A549 (cell line): ENCODE results near the gene ING3. TPM values are rescaled to one million over a fixed set of nuclear protein-coding genes. Genes with fewer than 3 reads are reported as not detected.

ENCODE experiments used
- ATAC-seq, 2 experiments: fragments of 200-7000 bp in 1 of 2; fragments of >200 bp in 1 of 2; cut with Nextera tagmentation in 1 of 2; cut with Tn5 transposase in 1 of 2; 3 replicates each; pipeline versions ENCODE4 v1.8.0 to v1.9.1; 2018 to 2020; ENCODE audit warnings: mild to moderate bottlenecking in 1 of 2, moderate library complexity in 1 of 2
- CTCF ChIA-PET: fragments of 300-600 bp; sonication (Branson Sonifier 250); formaldehyde crosslinking; extraction: SDS; loops from one replicate; lab custom pipeline; 2021; ENCODE audit warnings: antibody characterized with exemption, inconsistent platforms; lab: Yijun Ruan, JAX
- POLR2A ChIA-PET: fragments of 350-600 bp; formaldehyde crosslinking; extraction: SDS; loops from one replicate; lab custom pipeline; 2021; ENCODE audit warnings: antibody characterized with exemption, inconsistent platforms; lab: Yijun Ruan, JAX
- DNase-seq, 2 experiments: peaks; one replicate each; pipeline versions ENCODE4 v3.0.0 to v3.0.0-alpha.2; 2011 to 2016; ENCODE audit warnings: low read depth in 1 of 2, low spot score in 1 of 2
- FAIRE-seq: peaks from 2 replicates; lab custom pipeline; 2011; peaks lifted over from hg19 to GRCh38; lab: Jason Lieb, UNC
- H3K27ac ChIP-seq, 2 experiments: fragments of >200 bp; sonication (Bioruptor Twin); formaldehyde crosslinking; 3 replicates each; pipeline ENCODE4 v1.5.1; 2016 to 2017
- H3K4me1 ChIP-seq: fragments of >200 bp; sonication (Bioruptor Twin); formaldehyde crosslinking; 3 replicates; pipeline ENCODE4 v1.6.1; 2016
- H3K4me2 ChIP-seq: fragments of >200 bp; sonication (Bioruptor Twin); formaldehyde crosslinking; 3 replicates; pipeline ENCODE4 v1.6.1; 2016
- H3K4me3 ChIP-seq: fragments of >200 bp; sonication (Bioruptor Twin); formaldehyde crosslinking; 3 replicates; pipeline ENCODE4 v1.5.1; 2016
- H3K9me3 ChIP-seq: fragments of >200 bp; sonication (Bioruptor Twin); formaldehyde crosslinking; 3 replicates; pipeline ENCODE4 v1.6.1; 2016
- CBX8 ChIP-seq: fragments of 200-600 bp; sonication (generic); IDR thresholded peaks from 2 replicates; pipeline ENCODE4 v1.6.1; 2016
- CTCF ChIP-seq: fragments of >200 bp; sonication (Bioruptor Twin); formaldehyde crosslinking; IDR thresholded peaks from 3 replicates; pipeline ENCODE4 v1.5.1; 2016
- FOSB ChIP-seq: fragments of 250-450 bp; sonication (Bioruptor Pico); IDR thresholded peaks from 2 replicates; pipeline ENCODE4 v1.5.0; 2020; ENCODE audit warnings: mild to moderate bottlenecking, moderate library complexity
- FOXS1 ChIP-seq: fragments of 250-450 bp; sonication (Bioruptor Pico); IDR thresholded peaks from 2 replicates; pipeline ENCODE4 v1.5.0; 2020; ENCODE audit warnings: mild to moderate bottlenecking, moderate library complexity
- HMGXB4 ChIP-seq: fragments of 250-450 bp; sonication (Bioruptor Pico); IDR thresholded peaks from 2 replicates; pipeline ENCODE4 v1.5.0; 2021; ENCODE audit warnings: mild to moderate bottlenecking, moderate library complexity, borderline replicate concordance
- JUNB ChIP-seq: fragments of >200 bp; sonication (Bioruptor Twin); formaldehyde crosslinking; IDR thresholded peaks from 2 replicates; pipeline ENCODE4 v1.6.1; 2016
- KDM5A ChIP-seq: fragments of 200-600 bp; sonication (generic); IDR thresholded peaks from 2 replicates; pipeline ENCODE4 v1.6.1; 2016; ENCODE audit warnings: antibody characterized with exemption, mild to moderate bottlenecking
- MAFK ChIP-seq: fragments of 450-650 bp; IDR thresholded peaks from 2 replicates; pipeline ENCODE4 v1.6.1; 2014; ENCODE audit not compliant: partially characterized antibody
- MAZ ChIP-seq: fragments of 150-350 bp; IDR thresholded peaks from 2 replicates; pipeline ENCODE4 v1.6.1; 2014; ENCODE audit warnings: antibody characterized with exemption, low read depth, low read length, borderline replicate concordance
- MYC ChIP-seq: IDR thresholded peaks from 2 replicates; pipeline ENCODE4 v1.6.1; 2012; ENCODE audit warnings: mild to moderate bottlenecking, inconsistent platforms, low read length, improper control_type of control experiment, borderline replicate concordance
- NFE2L2 ChIP-seq: fragments of 150-350 bp; conservative IDR thresholded peaks from 2 replicates; pipeline ENCODE4 v1.6.1; 2014; ENCODE audit warnings: low read length
- NR3C1 ChIP-seq: fragments of >200 bp; sonication (Bioruptor Twin); formaldehyde crosslinking; IDR thresholded peaks from 3 replicates; pipeline ENCODE4 v1.6.1; 2017
- PHF8 ChIP-seq: fragments of 200-600 bp; sonication (generic); IDR thresholded peaks from 2 replicates; pipeline ENCODE4 v1.6.1; 2016; ENCODE audit warnings: low read depth, mild to moderate bottlenecking, antibody characterized with exemption, moderate library complexity, borderline replicate concordance
- POLR2A ChIP-seq: IDR thresholded peaks from 2 replicates; pipeline ENCODE4 v1.6.1; 2012; ENCODE audit warnings: mild to moderate bottlenecking, low read length
- RARB ChIP-seq: fragments of 250-450 bp; sonication (Bioruptor Pico); IDR thresholded peaks from 2 replicates; pipeline ENCODE4 v1.8.0; 2021; ENCODE audit warnings: mild to moderate bottlenecking, moderate library complexity
- RNF2 ChIP-seq: fragments of 200-600 bp; sonication (generic); IDR thresholded peaks from 2 replicates; pipeline ENCODE4 v1.6.1; 2016; ENCODE audit warnings: low read depth, mild to moderate bottlenecking, antibody characterized with exemption, moderate library complexity, borderline replicate concordance
- SREBF2 ChIP-seq: fragments of 450-650 bp; IDR thresholded peaks from 2 replicates; pipeline ENCODE4 v1.6.1; 2014; ENCODE audit warnings: mild to moderate bottlenecking, moderate library complexity
- ZFP36 ChIP-seq: fragments of 450-650 bp; IDR thresholded peaks from 2 replicates; pipeline ENCODE4 v1.6.1; 2014; ENCODE audit warnings: borderline replicate concordance; ENCODE audit not compliant: partially characterized antibody
- WGBS: methylation state at CpG from one replicate; pipeline ENCODE4 v1.1.6; 2017; ENCODE audit errors: missing lambda C conversion rate; 5-methylcytosine and 5-hydroxymethylcytosine counted together
- polyA plus RNA-seq, 4 experiments: library from polyadenylated mRNA; depleted of rRNA in 3 of 4; stranded (reverse); fragments of >200 nt; fragmentation: RNase III in 1 of 4; extraction: RNeasy Plus Mini Kit Qiagen cat#74134 plus additional on column Dnase treatment in 1 of 4; gene quantifications; 2 replicates in 3 of 4; 3 replicates in 1 of 4; pipeline ENCODE4 v1.2.3, GENCODE V29; 2011 to 2017
- TF ChIP-seq, protein P1 (sequence below): fragments of 150-350 bp; IDR thresholded peaks from 2 replicates; pipeline ENCODE4 v1.6.1; 2014; ENCODE audit warnings: low read depth, mild to moderate bottlenecking, low read length
- TF ChIP-seq, protein P2 (sequence below): IDR thresholded peaks from 2 replicates; pipeline ENCODE4 v1.6.1; 2012
- TF ChIP-seq, protein P3 (sequence below): fragments of >200 bp; sonication (Bioruptor Twin); formaldehyde crosslinking; IDR thresholded peaks from 2 replicates; pipeline ENCODE4 v1.6.1; 2016

ING3 gene
- polyA plus RNA-seq, 2 of the 4 experiments (the other 2 are of a cell fraction), result 5.6 to 11.3 TPM

DNA sequence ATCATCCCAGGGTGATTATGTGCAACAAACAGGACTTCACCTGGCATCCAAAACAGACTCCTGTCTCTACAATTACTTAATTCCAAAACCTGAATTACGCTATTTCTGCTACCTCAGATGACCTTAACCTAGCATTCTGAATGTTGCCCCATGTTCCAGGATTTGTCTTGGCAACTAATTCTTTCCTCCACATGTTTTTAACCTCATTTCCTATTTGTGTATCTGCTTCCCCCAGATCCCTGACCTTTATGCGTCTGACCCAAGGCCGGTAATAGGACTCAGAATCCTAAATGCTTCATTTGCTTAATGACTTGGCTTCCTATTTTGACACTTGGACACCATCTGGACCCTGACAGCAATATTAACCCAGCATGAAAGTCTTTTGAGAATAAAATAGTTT is 8.7 kb upstream of the ING3 start:
- 19% methylated on average over 3 of the region's 3 CpGs for WGBS
- Histone ChIP-seq H3K27ac (no peak overlapping the region), H3K4me2 (no peak overlapping the region), H3K4me1 (no peaks in the 10 kb centered on the region), H3K9me3 (no peaks in the 10 kb centered on the region), H3K4me3 (no peak overlapping the region)
- POLR2A ChIA-PET, result no interaction called here
- DNase-seq (no peak), ATAC-seq (no peak), FAIRE-seq (no peak)
- TF ChIP-seq, protein P1, sequence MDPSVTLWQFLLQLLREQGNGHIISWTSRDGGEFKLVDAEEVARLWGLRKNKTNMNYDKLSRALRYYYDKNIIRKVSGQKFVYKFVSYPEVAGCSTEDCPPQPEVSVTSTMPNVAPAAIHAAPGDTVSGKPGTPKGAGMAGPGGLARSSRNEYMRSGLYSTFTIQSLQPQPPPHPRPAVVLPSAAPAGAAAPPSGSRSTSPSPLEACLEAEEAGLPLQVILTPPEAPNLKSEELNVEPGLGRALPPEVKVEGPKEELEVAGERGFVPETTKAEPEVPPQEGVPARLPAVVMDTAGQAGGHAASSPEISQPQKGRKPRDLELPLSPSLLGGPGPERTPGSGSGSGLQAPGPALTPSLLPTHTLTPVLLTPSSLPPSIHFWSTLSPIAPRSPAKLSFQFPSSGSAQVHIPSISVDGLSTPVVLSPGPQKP, result no peak
- TF ChIP-seq MYC, result no peak
- TF ChIP-seq MAFK, result no peak
- TF ChIP-seq FOSB (CRISPR knock-in tag), result no peak
- TF ChIP-seq POLR2A, result no peak
- TF ChIP-seq HMGXB4 (CRISPR knock-in tag), result no peak
- no peak for TF ChIP-seq RNF2
- TF ChIP-seq, protein P2, sequence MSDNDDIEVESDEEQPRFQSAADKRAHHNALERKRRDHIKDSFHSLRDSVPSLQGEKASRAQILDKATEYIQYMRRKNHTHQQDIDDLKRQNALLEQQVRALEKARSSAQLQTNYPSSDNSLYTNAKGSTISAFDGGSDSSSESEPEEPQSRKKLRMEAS, result no peak
- TF ChIP-seq KDM5A, result no peak
- no peak for TF ChIP-seq NR3C1
- TF ChIP-seq, protein P3, sequence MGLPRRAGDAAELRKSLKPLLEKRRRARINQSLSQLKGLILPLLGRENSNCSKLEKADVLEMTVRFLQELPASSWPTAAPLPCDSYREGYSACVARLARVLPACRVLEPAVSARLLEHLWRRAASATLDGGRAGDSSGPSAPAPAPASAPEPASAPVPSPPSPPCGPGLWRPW, result no peak
- CTCF ChIA-PET, result interaction anchor here (0.9 to 1.5 kb wide), 5 partner anchors 10 to 152 kb away, joined by 3 to 13 read pairs (median 5); no protein-coding TSS in a partner anchor

DNA sequence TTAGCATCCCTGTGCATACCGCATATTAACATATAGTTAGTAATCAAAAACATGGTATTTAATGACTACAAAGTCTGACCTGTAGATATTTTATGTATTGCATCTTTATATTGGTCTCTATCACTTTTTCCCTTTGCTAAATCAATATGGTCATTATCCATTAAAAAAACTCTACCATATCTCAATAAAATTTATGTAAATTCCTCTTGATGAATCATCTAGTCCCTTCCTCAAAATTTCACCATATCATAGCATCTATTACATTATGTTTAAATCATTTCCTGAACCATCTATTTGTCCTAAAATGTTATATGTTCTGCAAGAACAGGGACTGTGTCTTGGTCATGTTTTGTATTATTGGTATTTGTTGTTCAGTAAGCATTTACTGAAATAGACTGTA is 7.7 kb upstream of the ING3 start:
- CTCF ChIA-PET, result interaction anchor here (0.8 to 1.5 kb wide), 2 partner anchors 137 to 150 kb away, joined by 3 read pairs; no protein-coding TSS in a partner anchor
- no peaks in the 10 kb centered on the region for H3K4me1 ChIP-seq
- no peak overlapping the region for H3K4me3 ChIP-seq
- no peak overlapping the region for H3K27ac ChIP-seq
- TF ChIP-seq FOXS1, result no peak
- TF ChIP-seq ZFP36, result no peak
- TF ChIP-seq, protein P2, result no peak
- no peak for TF ChIP-seq SREBF2
- TF ChIP-seq, protein P3, result no peak
- TF ChIP-seq CTCF, result no peak
- no peak for TF ChIP-seq NFE2L2
- TF ChIP-seq MAZ, result no peak
- no peak for TF ChIP-seq PHF8
- no peak for TF ChIP-seq RARB
- no peak for TF ChIP-seq HMGXB4 (CRISPR knock-in tag)
- TF ChIP-seq JUNB, result no peak
- no peak for TF ChIP-seq CBX8
- no peak for TF ChIP-seq KDM5A
- POLR2A ChIA-PET, result no interaction called here
- H3K4me2 ChIP-seq, result no peak overlapping the region
- FAIRE-seq, result peak; percentile 7
- WGBS, result 85% methylated on average over 1 of the region's 1 CpG
- no peak for DNase-seq
- ATAC-seq, result no peak
- no peaks in the 10 kb centered on the region for H3K9me3 ChIP-seq
